MM.1S (cell line): Measurements from ENCODE around the gene TMEM209.

Source experiments
- CTCF ChIP-seq: fragments of 300-600 bp; sonication (generic); IDR thresholded peaks from 2 replicates; pipeline ENCODE4 v1.5.1; 2016; ENCODE audit warnings: antibody characterized with exemption, low read length, mixed read lengths
- EZH2 ChIP-seq: fragments of 300-600 bp; sonication (generic); optimal IDR thresholded peaks from 2 replicates; pipeline ENCODE3; 2017; ENCODE audit warnings: low read depth, mild to moderate bottlenecking, antibody characterized with exemption, low read length, mixed read lengths
- EZH2phosphoT487 ChIP-seq: fragments of 300-600 bp; sonication (generic); IDR thresholded peaks from 2 replicates; pipeline ENCODE4 v1.6.1; 2018; ENCODE audit warnings: antibody characterized with exemption, low read length

GRCh38 chr7:130154131-130154500, 51.1 kb downstream of the TMEM209 start:
- TF ChIP-seq CTCF, result no peak
- TF ChIP-seq EZH2, result no peak
- no peak for TF ChIP-seq EZH2phosphoT487
